K562 (cell line): ENCODE results near the gene CCDC88A. TPM values are rescaled to one million over a fixed set of nuclear protein-coding genes. Genes with fewer than 3 reads are reported as not detected.

ENCODE experiments used
- ATAC-seq: fragments of 200-7000 bp; cut with Tn5 transposase; 3 replicates; pipeline ENCODE4 v1.9.1; 2020; ENCODE audit warnings: moderate library complexity
- BruUV-seq: library from RNA; stranded (reverse); fragments of 400-500 nt; replicated peaks from 2 replicates; lab custom pipeline; 2021; lab: Mats Ljungman, UMichigan
- CTCF ChIA-PET: fragments of 300-600 bp; formaldehyde crosslinking; extraction: SDS; loops from one replicate; lab custom pipeline; 2021; ENCODE audit warnings: low intra/inter-chr PET ratio; lab: Yijun Ruan, JAX
- POLR2A ChIA-PET: fragments of 300-600, 350-650 bp; sonication (Branson Sonifier 250); formaldehyde crosslinking; extraction: SDS; loops from one replicate; lab custom pipeline; 2021; ENCODE audit warnings: antibody characterized with exemption, inconsistent platforms; lab: Yijun Ruan, JAX
- DNase-seq, 4 experiments: peaks; one replicate each; pipeline versions ENCODE4 v3.0.0 to v3.0.0-alpha.2; 2011 to 2018; ENCODE audit warnings: low spot score in 3 of 4, mixed read lengths in 3 of 4; ENCODE audit errors: extremely low read depth in 1 of 4
- FAIRE-seq: peaks from 2 replicates; lab custom pipeline; 2011; peaks lifted over from hg19 to GRCh38; lab: Jason Lieb, UNC
- H2AFZ ChIP-seq: 2 replicates; pipeline ENCODE4 v1.6.0; 2011; ENCODE audit warnings: low read depth, low read length, control low read depth, inconsistent platforms
- H3K27ac ChIP-seq: fragments of 200-600 bp; 3 replicates; pipeline ENCODE4 v1.8.0; 2011; ENCODE audit warnings: low read depth, mild to moderate bottlenecking, control low read depth, inconsistent platforms, low read length, moderate library complexity, mixed read lengths; ENCODE audit errors: extremely low read depth
- H3K27me3 ChIP-seq, 2 experiments: fragments of 300-600 bp in 1 of 2; 2 replicates in 1 of 2; 3 replicates in 1 of 2; pipeline versions ENCODE4 v1.6.0 to v1.8.0; 2011; ENCODE audit warnings: inconsistent platforms in 2 of 2, low read length in 2 of 2, mild to moderate bottlenecking in 1 of 2, mixed read lengths in 1 of 2, moderate library complexity in 1 of 2; ENCODE audit not compliant: control insufficient read depth in 2 of 2, insufficient read depth in 2 of 2
- H3K36me3 ChIP-seq: fragments of 300-600 bp; 3 replicates; pipeline ENCODE4 v1.8.0; 2011; ENCODE audit warnings: mild to moderate bottlenecking, low read length, inconsistent platforms; ENCODE audit not compliant: control insufficient read depth, insufficient read depth
- H3K4me1 ChIP-seq, 2 experiments: fragments of 200-600 bp in 1 of 2; replicated peaks in 1 of 2; 2 replicates in 1 of 2; 3 replicates in 1 of 2; pipeline versions ENCODE4 v1.5.1 to v1.8.0; 2011; ENCODE audit warnings: inconsistent platforms in 2 of 2, low read length in 2 of 2, mild to moderate bottlenecking in 1 of 2, mixed read lengths in 1 of 2, moderate library complexity in 1 of 2; ENCODE audit not compliant: control insufficient read depth in 2 of 2, insufficient read depth in 2 of 2
- H3K4me2 ChIP-seq: 2 replicates; pipeline ENCODE4 v1.6.1; 2011; ENCODE audit warnings: low read length, control low read depth, inconsistent platforms, mixed read lengths; ENCODE audit not compliant: insufficient read depth
- H3K4me3 ChIP-seq: fragments of 200-600 bp; sonication (generic), shearing (Covaris generic); 2 replicates; pipeline ENCODE4 v1.5.1; 2016; ENCODE audit warnings: control low read depth, inconsistent platforms
- H3K79me2 ChIP-seq: fragments of 200-600 bp; 3 replicates; pipeline ENCODE4 v1.8.0; 2011; ENCODE audit warnings: low read length, inconsistent platforms; ENCODE audit not compliant: control insufficient read depth, insufficient read depth
- H3K9ac ChIP-seq, 2 experiments: 2 replicates each; pipeline versions ENCODE4 v1.6.0 to v1.6.1; 2011; ENCODE audit warnings: low read depth in 2 of 2, low read length in 2 of 2, control low read depth in 1 of 2, inconsistent platforms in 1 of 2, mild to moderate bottlenecking in 1 of 2, mixed read lengths in 1 of 2; ENCODE audit not compliant: insufficient read depth in 1 of 2
- H3K9me1 ChIP-seq: one replicate; pipeline ENCODE4 v1.6.0; 2011; ENCODE audit warnings: inconsistent platforms, mild to moderate bottlenecking, low read length, moderate library complexity; ENCODE audit not compliant: control insufficient read depth, insufficient read depth
- H3K9me3 ChIP-seq: replicated peaks from 2 replicates; pipeline ENCODE4 v1.5.1; 2011; ENCODE audit warnings: low read depth, low read length, inconsistent platforms; ENCODE audit not compliant: control insufficient read depth, insufficient read depth
- H4K20me1 ChIP-seq: replicated peaks from 2 replicates; pipeline ENCODE4 v1.6.1; 2011; ENCODE audit warnings: low read length, inconsistent platforms, mixed read lengths; ENCODE audit not compliant: control insufficient read depth, insufficient read depth
- MAZ ChIP-seq, 2 experiments: fragments of 450-650 bp in 1 of 2; sonication (generic) in 1 of 2; formaldehyde crosslinking; IDR thresholded peaks in 1 of 2; conservative IDR thresholded peaks in 1 of 2; 2 replicates each; pipeline versions ENCODE4 v1.4.0 to v1.5.0; 2020; ENCODE audit warnings: mild to moderate bottlenecking in 1 of 2, missing genetic modification reagents in 1 of 2
- MEF2A ChIP-seq: IDR thresholded peaks from 2 replicates; pipeline ENCODE4 v1.6.1; 2011; ENCODE audit warnings: low read depth, mild to moderate bottlenecking, low read length, moderate library complexity; ENCODE audit not compliant: control insufficient read depth
- NR3C1 ChIP-seq: sonication (generic); formaldehyde crosslinking; IDR thresholded peaks from 2 replicates; pipeline ENCODE4 v1.8.1; 2022; ENCODE audit warnings: missing genetic modification reagents
- OTX1 ChIP-seq: fragments of 450-650 bp; formaldehyde crosslinking; IDR thresholded peaks from 2 replicates; pipeline ENCODE4 v1.4.0; 2022; ENCODE audit warnings: mild to moderate bottlenecking
- PHF21A ChIP-seq: fragments of 450-650 bp; IDR thresholded peaks from 2 replicates; pipeline ENCODE4 v1.6.1; 2017; ENCODE audit warnings: low read depth, borderline replicate concordance
- SMARCE1 ChIP-seq: fragments of 450-650 bp; IDR thresholded peaks from 2 replicates; pipeline ENCODE4 v1.7.1; 2016; ENCODE audit warnings: mild to moderate bottlenecking
- ZNF584 ChIP-seq: fragments of 200-800 bp; sonication (Bioruptor generic); IDR thresholded peaks from 2 replicates; pipeline ENCODE4 v1.6.1; 2016; ENCODE audit warnings: low read depth, mild to moderate bottlenecking, missing genetic modification characterization, missing compliant biosample characterization
- WGBS: fragments of 100-300 bp; shearing (Covaris generic); methylation state at CpG from one replicate; pipeline ENCODE4 v1.1.6; 2016; ENCODE audit warnings: low coverage, mixed read lengths; ENCODE audit not compliant: insufficient coverage; ENCODE audit errors: missing lambda C conversion rate; 5-methylcytosine and 5-hydroxymethylcytosine counted together
- in situ Hi-C: fragments of 300-500 bp; cut with MboI; formaldehyde crosslinking; loops from 4 replicates; pipeline ENCODE4 v1.15.0; 2018; ENCODE audit warnings: inconsistent platforms, mixed read lengths
- intact Hi-C: fragments of 100-400 bp; cut with micrococcal nuclease; formaldehyde crosslinking; loops from 2 replicates; pipeline ENCODE4 v1.14.2; 2022
- polyA plus RNA-seq, 8 experiments: library from polyadenylated mRNA; depleted of rRNA in 4 of 8; stranded (reverse) in 5 of 8; unstranded in 3 of 8; fragments of >200 nt; fragmentation: Nextera tagmentation in 2 of 8; fragmentation: Illumina TruSeq in 1 of 8; extraction: Ambion mirVana in 2 of 8; extraction: Trizol in 1 of 8; gene quantifications; 2 replicates each; pipeline versions ENCODE4 v1.2.1 to v1.2.3, GENCODE V29; 2011 to 2014; ENCODE audit warnings: inconsistent platforms in 1 of 8, missing spikeins in 1 of 8
- total RNA-seq, 7 experiments: library from RNA; depleted of rRNA in 6 of 7; stranded (reverse); fragments of >200 nt in 6 of 7; fragmentation: Illumina TruSeq in 2 of 7; extraction: Trizol in 2 of 7; gene quantifications; 2 replicates each; pipeline versions ENCODE4 v1.2.1 to v1.2.3, GENCODE V29; 2011 to 2021; ENCODE audit warnings: low replicate concordance in 1 of 7
- TF ChIP-seq, protein P1 (sequence below): sonication (generic); formaldehyde crosslinking; IDR thresholded peaks from 2 replicates; pipeline ENCODE4 v1.8.1; 2023; ENCODE audit warnings: mild to moderate bottlenecking, missing genetic modification reagents
- TF ChIP-seq, protein P2 (sequence below): fragments of 450-650 bp; IDR thresholded peaks from 2 replicates; pipeline ENCODE4 v1.6.1; 2016; ENCODE audit warnings: antibody characterized with exemption

CCDC88A gene
- total and polyA plus RNA-seq, 9 of the 15 experiments (the other 6 are each of a cell fraction or from before 2014, with no cell fraction given) = 29.3 to 102 (median 55.6) TPM

DNA sequence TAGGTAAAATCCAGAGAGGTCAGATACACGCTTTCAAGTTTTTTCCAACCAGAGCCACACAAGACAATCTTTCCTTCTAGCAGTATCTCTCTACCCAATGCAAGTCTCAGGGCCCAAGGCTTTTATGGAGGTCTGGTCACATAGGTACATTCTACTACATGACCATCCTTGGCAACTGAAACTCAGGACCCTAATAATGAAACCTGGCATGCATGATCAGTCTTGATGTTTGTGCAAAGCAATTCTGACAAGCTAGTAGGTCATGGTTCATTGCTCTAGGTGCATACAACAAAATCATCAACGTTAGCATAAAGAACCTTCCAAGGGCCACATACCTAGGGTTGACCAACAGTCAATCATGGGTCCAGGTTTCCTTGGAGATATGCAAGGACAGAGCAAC lies 33.2 kb upstream of the CCDC88A start:
- CTCF ChIA-PET = no interaction called here

More for the DNA sequence above, 33.2 kb upstream of the CCDC88A start:
- no peaks in the 10 kb centered on the region for H3K79me2 ChIP-seq
- H3K27ac ChIP-seq = no peak overlapping the region
- ATAC-seq = no peak
- TF ChIP-seq PHF21A (no peak), MAZ (CRISPR knock-in tag; conservative IDR thresholded peaks at IDR 0.05 in 1 of 2, IDR thresholded peaks at IDR 0.05 in 1 of 2) (no peak), NR3C1 (CRISPR knock-in tag) (no peak), SMARCE1 (no peak), MEF2A (no peak), ZNF584 (CRISPR knock-in tag) (no peak), OTX1 (CRISPR knock-in tag) (no peak)
- TF ChIP-seq, protein P1, sequence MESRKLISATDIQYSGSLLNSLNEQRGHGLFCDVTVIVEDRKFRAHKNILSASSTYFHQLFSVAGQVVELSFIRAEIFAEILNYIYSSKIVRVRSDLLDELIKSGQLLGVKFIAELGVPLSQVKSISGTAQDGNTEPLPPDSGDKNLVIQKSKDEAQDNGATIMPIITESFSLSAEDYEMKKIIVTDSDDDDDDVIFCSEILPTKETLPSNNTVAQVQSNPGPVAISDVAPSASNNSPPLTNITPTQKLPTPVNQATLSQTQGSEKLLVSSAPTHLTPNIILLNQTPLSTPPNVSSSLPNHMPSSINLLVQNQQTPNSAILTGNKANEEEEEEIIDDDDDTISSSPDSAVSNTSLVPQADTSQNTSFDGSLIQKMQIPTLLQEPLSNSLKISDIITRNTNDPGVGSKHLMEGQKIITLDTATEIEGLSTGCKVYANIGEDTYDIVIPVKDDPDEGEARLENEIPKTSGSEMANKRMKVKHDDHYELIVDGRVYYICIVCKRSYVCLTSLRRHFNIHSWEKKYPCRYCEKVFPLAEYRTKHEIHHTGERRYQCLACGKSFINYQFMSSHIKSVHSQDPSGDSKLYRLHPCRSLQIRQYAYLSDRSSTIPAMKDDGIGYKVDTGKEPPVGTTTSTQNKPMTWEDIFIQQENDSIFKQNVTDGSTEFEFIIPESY (CRISPR knock-in tag) = no peak
- TF ChIP-seq, protein P2, sequence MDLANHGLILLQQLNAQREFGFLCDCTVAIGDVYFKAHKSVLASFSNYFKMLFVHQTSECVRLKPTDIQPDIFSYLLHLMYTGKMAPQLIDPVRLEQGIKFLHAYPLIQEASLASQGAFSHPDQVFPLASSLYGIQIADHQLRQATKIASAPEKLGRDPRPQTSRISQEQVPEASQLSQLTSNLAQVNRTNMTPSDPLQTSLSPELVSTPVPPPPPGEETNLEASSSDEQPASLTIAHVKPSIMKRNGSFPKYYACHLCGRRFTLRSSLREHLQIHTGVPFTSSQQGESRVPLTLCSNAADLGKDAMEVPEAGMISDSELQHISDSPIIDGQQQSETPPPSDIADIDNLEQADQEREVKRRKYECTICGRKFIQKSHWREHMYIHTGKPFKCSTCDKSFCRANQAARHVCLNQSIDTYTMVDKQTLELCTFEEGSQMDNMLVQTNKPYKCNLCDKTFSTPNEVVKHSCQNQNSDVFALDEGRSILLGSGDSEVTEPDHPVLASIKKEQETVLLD = no peak
- H3K9ac ChIP-seq = no peak overlapping the region
- no peak overlapping the region for H2AFZ ChIP-seq
- intact Hi-C loops = no loop called here
- in situ Hi-C loops = no loop called here
- H3K36me3 ChIP-seq = no peaks in the 10 kb centered on the region
- no peak for DNase-seq
- H3K27me3 ChIP-seq = no peaks in the 10 kb centered on the region
- no peak overlapping the region for H3K4me2 ChIP-seq
- no peak for FAIRE-seq
- POLR2A ChIA-PET = interaction anchor here (1.0 kb wide), 2 partner anchors 18 to 30 kb away, joined by 3 read pairs; no protein-coding TSS in a partner anchor
- BruUV-seq = no TSS peak
- no peak overlapping the region for H3K4me3 ChIP-seq
- H3K4me1 ChIP-seq = peaks cover 0 to 3% of the 10 kb centered on the region in 2 experiments; a peak in 2 of 5 replicates
- H4K20me1 ChIP-seq = no peaks in the 10 kb centered on the region
- no peaks in the 10 kb centered on the region for H3K9me1 ChIP-seq
- 36% methylated on average over 2 of the region's 2 CpGs for WGBS
- no peaks in the 10 kb centered on the region for H3K9me3 ChIP-seq
